Mammary epithelial cell (primary cell): ENCODE measurements around the gene HPS1.

Experiments used
- EZH2 ChIP-seq: IDR thresholded peaks from 2 replicates; pipeline ENCODE4 v1.6.1; 2012; ENCODE audit warnings: low read length, inconsistent platforms, borderline replicate concordance
- TF ChIP-seq, protein P1 (sequence below), 2 donors: IDR thresholded peaks in 1 of 2; conservative IDR thresholded peaks in 1 of 2; 2 replicates each; pipeline ENCODE4 v1.5.1; 2011 to 2012; ENCODE audit warnings: inconsistent platforms in 2 of 2, low read length in 2 of 2, mild to moderate bottlenecking in 2 of 2, control low read depth in 1 of 2, low read depth in 1 of 2; ENCODE audit not compliant: insufficient read depth in 1 of 2; ENCODE audit errors: extremely low read depth in 1 of 2

DNA sequence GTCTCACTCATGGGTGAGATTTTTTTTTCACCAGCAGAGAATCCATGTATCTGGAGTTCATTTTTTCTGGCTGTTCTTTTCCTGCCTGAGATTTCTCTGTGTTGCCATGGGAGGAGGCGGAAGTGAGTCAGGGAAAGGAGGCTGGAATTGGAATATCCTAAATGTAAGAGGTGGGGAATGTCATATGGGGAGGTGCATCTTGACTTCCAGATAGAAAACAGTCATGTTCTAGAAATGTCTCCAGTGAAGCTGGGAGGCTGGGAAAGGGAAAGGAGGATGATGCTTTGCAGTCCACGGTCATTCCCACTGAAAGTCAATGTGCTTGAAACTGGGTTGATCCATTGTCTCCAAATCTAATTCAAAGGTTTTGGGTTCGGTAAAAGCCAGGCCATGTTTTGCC lies 39.7 kb upstream of the HPS1 start:
- TF ChIP-seq, protein P1, sequence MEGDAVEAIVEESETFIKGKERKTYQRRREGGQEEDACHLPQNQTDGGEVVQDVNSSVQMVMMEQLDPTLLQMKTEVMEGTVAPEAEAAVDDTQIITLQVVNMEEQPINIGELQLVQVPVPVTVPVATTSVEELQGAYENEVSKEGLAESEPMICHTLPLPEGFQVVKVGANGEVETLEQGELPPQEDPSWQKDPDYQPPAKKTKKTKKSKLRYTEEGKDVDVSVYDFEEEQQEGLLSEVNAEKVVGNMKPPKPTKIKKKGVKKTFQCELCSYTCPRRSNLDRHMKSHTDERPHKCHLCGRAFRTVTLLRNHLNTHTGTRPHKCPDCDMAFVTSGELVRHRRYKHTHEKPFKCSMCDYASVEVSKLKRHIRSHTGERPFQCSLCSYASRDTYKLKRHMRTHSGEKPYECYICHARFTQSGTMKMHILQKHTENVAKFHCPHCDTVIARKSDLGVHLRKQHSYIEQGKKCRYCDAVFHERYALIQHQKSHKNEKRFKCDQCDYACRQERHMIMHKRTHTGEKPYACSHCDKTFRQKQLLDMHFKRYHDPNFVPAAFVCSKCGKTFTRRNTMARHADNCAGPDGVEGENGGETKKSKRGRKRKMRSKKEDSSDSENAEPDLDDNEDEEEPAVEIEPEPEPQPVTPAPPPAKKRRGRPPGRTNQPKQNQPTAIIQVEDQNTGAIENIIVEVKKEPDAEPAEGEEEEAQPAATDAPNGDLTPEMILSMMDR (conservative IDR thresholded peaks at IDR 0.05 in 1 of 2, IDR thresholded peaks at IDR 0.05 in 1 of 2; ENCODE audit: extremely low read depth in 1 of 2, insufficient read depth in 1 of 2, low read depth in 1 of 2, low read length in 2 of 2): no peak
- no peak for TF ChIP-seq EZH2
